Tibial nerve (tissue), 4 donors: ENCODE data around the gene HLA-DOB.

Source experiments
- CTCF ChIP-seq, 5 experiments: fragments of 200-600 bp in 3 of 5; fragments of 450-650 bp in 2 of 5; sonication (generic) in 3 of 5; IDR thresholded peaks; one replicate each; pipeline ENCODE4 v1.5.1; 2016 to 2019; ENCODE audit warnings: antibody characterized with exemption in 5 of 5, mild to moderate bottlenecking in 3 of 5, moderate library complexity in 2 of 5
- EP300 ChIP-seq, 2 donors: sonication (generic); formaldehyde crosslinking; IDR thresholded peaks; one replicate each; pipeline ENCODE4 v1.6.1; 2017; ENCODE audit warnings: antibody characterized with exemption in 2 of 2, mild to moderate bottlenecking in 1 of 2

GRCh38 chr6:32815996-32816395 is 806 bp downstream of the HLA-DOB start:
- TF ChIP-seq CTCF (IDR thresholded peaks at IDR 0.05), result no peak
- no peak for TF ChIP-seq EP300 (IDR thresholded peaks at IDR 0.05)
